Measurements from ENCODE around the gene KDM2B. TPM values are rescaled to one million over a fixed set of nuclear protein-coding genes. Genes with fewer than 3 reads are reported as not detected.

KDM2B gene
- total and polyA plus RNA-seq, 2 experiments from 2014 or later: 30.8 to 82.1 TPM

GRCh38 chr12:121505513-121505912 lies 75.3 kb downstream of the KDM2B start:
- Histone ChIP-seq H3K9me3 (ENCODE audit: low read depth) (no peaks in the 10 kb centered on the region), H3K27ac (no peak overlapping the region), H3K4me1 (ENCODE audit: low read depth) (peaks cover 4% of the 10 kb centered on the region), H3K4me3 (no peak overlapping the region), H3K27me3 (no peaks in the 10 kb centered on the region), H3K36me3 (peaks cover 11% of the 10 kb centered on the region)
- no peak for DNase-seq (ENCODE audit: low read depth in 1 of 2, low spot score in 1 of 2)
- TF ChIP-seq CTCF (IDR thresholded peaks at IDR 0.05; ENCODE audit: low read depth, low read length): no peak

GRCh38 chr12:121504505-121504904 lies 76.3 kb downstream of the KDM2B start:
- DNase-seq (ENCODE audit: low read depth in 1 of 2, low spot score in 1 of 2): no peak
- no peak overlapping the region for H3K27ac ChIP-seq
- H3K36me3 ChIP-seq: peaks cover 8% of the 10 kb centered on the region

GRCh38 chr12:121503395-121503794 lies 77.4 kb downstream of the KDM2B start:
- H3K27ac ChIP-seq: no peak overlapping the region
- H3K4me3 ChIP-seq: no peak overlapping the region
- peaks cover 4% of the 10 kb centered on the region for H3K36me3 ChIP-seq
- H3K27me3 ChIP-seq: no peaks in the 10 kb centered on the region
- DNase-seq (ENCODE audit: low read depth in 1 of 2, low spot score in 1 of 2): no peak
- no peaks in the 10 kb centered on the region for H3K9me3 ChIP-seq (ENCODE audit: low read depth)
- no peak for TF ChIP-seq CTCF (IDR thresholded peaks at IDR 0.05; ENCODE audit: low read depth, low read length)
- peaks cover 8% of the 10 kb centered on the region for H3K4me1 ChIP-seq (ENCODE audit: low read depth)

More at GRCh38 chr12:121504505-121504904, 76.3 kb downstream of the KDM2B start:
- no peaks in the 10 kb centered on the region for H3K27me3 ChIP-seq
- no peaks in the 10 kb centered on the region for H3K9me3 ChIP-seq (ENCODE audit: low read depth)
- H3K4me1 ChIP-seq (ENCODE audit: low read depth): peaks cover 8% of the 10 kb centered on the region
- H3K4me3 ChIP-seq: no peak overlapping the region
- TF ChIP-seq CTCF (IDR thresholded peaks at IDR 0.05; ENCODE audit: low read depth, low read length): no peak

- H3K27ac ChIP-seq: no peak overlapping the region
- H3K9me3 ChIP-seq (ENCODE audit: low read depth): no peaks in the 10 kb centered on the region
- H3K36me3 ChIP-seq: no peaks in the 10 kb centered on the region
- no peaks in the 10 kb centered on the region for H3K27me3 ChIP-seq
- no peak for TF ChIP-seq CTCF (IDR thresholded peaks at IDR 0.05; ENCODE audit: low read depth, low read length)
- no peak overlapping the region for H3K4me3 ChIP-seq
- peaks cover 8% of the 10 kb centered on the region for H3K4me1 ChIP-seq (ENCODE audit: low read depth)
- DNase-seq (ENCODE audit: low read depth in 1 of 2, low spot score in 1 of 2): no peak
Observed at GRCh38 chr12:121501946-121502345, 78.9 kb downstream of the KDM2B start.

GRCh38 chr12:121499929-121500793 lies 80.7 kb downstream of the KDM2B start:
- peak overlapping the region; percentile 77 for H3K27ac ChIP-seq
- peak; percentile 98 for TF ChIP-seq CTCF (IDR thresholded peaks at IDR 0.05; ENCODE audit: low read depth, low read length)

More at GRCh38 chr12:121499929-121500793, 80.7 kb downstream of the KDM2B start:
- Histone ChIP-seq H3K36me3 (peaks cover 3% of the 10 kb centered on the region), H3K4me1 (ENCODE audit: low read depth) (peaks cover 8% of the 10 kb centered on the region), H3K9me3 (ENCODE audit: low read depth) (no peaks in the 10 kb centered on the region), H3K4me3 (no peak overlapping the region), H3K27me3 (no peaks in the 10 kb centered on the region)
- peak; percentile 76 to 77 for DNase-seq (ENCODE audit: low read depth in 1 of 2, low spot score in 1 of 2)

Measured in cardiac muscle cell (in vitro differentiated cells and primary cell).